ENCODE measurements around the gene HCFC1. TPM values are rescaled to one million over a fixed set of nuclear protein-coding genes. Genes with fewer than 3 reads are reported as not detected.

HCFC1 gene
- total and polyA plus RNA-seq, 9 of the 15 experiments (the other 6 are each of a cell fraction or from before 2014, with no cell fraction given) = 2.8 to 133 (median 17.1) TPM

DNA sequence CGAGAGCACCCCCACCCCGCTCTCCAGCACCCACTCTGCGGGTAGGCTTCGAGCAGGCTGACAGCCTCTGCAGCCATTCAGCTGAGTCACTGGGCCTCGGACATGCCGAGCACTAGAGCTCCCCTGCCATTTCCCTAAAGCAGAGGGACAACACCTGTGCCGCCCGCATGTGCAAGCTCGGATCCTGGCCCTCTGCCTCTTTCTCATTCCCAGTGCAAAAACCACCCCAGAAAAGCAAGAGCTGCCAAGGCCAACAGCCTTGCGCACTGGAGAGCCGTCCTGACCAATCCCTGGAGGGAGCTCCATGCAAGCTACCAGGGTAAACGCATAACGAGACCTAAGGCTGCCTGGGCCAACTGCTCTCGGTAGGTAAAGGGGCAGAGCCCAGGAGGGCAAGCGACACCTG is 5.3 kb downstream of the HCFC1 start (continued):
- TF ChIP-seq MYBL2 (IDR thresholded peaks at IDR 0.05; ENCODE audit: low read depth) (no peak), MYBL2 (CRISPR knock-in tag; IDR thresholded peaks at IDR 0.05; ENCODE audit: borderline replicate concordance) (no peak), POLR2H (tag; IDR thresholded peaks at IDR 0.05; ENCODE audit: low read depth) (no peak), ZNF41 (CRISPR knock-in tag; conservative IDR thresholded peaks at IDR 0.05) (no peak), ATF1 (CRISPR knock-in tag; IDR thresholded peaks at IDR 0.05) (no peak), ATF1 (tag; IDR thresholded peaks at IDR 0.05) (no peak), RBFOX2 (IDR thresholded peaks at IDR 0.05; ENCODE audit: low read depth, low read length) (peak; percentile 51; the same call in 1 of the 2 replicates), FOS (IDR thresholded peaks at IDR 0.05; ENCODE audit: extremely low read depth, insufficient read length) (no peak), ZFPM2 (CRISPR knock-in tag; IDR thresholded peaks at IDR 0.05) (no peak), HSF4 (CRISPR knock-in tag; IDR thresholded peaks at IDR 0.05; ENCODE audit: borderline replicate concordance) (no peak), C11orf30 (IDR thresholded peaks at IDR 0.05; ENCODE audit: low read depth) (peak; percentile 59; the same call in 1 of the 2 replicates), HNRNPK (IDR thresholded peaks at IDR 0.05; ENCODE audit: low read depth, low read length, poor library complexity, severe bottlenecking) (no peak), ZNF184 (CRISPR knock-in tag; IDR thresholded peaks at IDR 0.05) (no peak), ZNF586 (CRISPR knock-in tag; conservative IDR thresholded peaks at IDR 0.05) (no peak), SMARCE1 (IDR thresholded peaks at IDR 0.05) (no peak), ZNF212 (CRISPR knock-in tag; IDR thresholded peaks at IDR 0.05) (no peak)
- TF ChIP-seq, protein P1, sequence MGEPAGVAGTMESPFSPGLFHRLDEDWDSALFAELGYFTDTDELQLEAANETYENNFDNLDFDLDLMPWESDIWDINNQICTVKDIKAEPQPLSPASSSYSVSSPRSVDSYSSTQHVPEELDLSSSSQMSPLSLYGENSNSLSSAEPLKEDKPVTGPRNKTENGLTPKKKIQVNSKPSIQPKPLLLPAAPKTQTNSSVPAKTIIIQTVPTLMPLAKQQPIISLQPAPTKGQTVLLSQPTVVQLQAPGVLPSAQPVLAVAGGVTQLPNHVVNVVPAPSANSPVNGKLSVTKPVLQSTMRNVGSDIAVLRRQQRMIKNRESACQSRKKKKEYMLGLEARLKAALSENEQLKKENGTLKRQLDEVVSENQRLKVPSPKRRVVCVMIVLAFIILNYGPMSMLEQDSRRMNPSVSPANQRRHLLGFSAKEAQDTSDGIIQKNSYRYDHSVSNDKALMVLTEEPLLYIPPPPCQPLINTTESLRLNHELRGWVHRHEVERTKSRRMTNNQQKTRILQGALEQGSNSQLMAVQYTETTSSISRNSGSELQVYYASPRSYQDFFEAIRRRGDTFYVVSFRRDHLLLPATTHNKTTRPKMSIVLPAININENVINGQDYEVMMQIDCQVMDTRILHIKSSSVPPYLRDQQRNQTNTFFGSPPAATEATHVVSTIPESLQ (CRISPR knock-in tag; IDR thresholded peaks at IDR 0.05) = no peak
- TF ChIP-seq, protein P2, sequence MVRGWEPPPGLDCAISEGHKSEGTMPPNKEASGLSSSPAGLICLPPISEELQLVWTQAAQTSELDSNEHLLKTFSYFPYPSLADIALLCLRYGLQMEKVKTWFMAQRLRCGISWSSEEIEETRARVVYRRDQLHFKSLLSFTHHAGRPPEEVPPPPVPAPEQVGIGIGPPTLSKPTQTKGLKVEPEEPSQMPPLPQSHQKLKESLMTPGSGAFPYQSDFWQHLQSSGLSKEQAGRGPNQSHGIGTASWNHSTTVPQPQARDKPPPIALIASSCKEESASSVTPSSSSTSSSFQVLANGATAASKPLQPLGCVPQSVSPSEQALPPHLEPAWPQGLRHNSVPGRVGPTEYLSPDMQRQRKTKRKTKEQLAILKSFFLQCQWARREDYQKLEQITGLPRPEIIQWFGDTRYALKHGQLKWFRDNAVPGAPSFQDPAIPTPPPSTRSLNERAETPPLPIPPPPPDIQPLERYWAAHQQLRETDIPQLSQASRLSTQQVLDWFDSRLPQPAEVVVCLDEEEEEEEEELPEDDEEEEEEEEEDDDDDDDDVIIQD (CRISPR knock-in tag; IDR thresholded peaks at IDR 0.05) = no peak
- TF ChIP-seq, protein P3, sequence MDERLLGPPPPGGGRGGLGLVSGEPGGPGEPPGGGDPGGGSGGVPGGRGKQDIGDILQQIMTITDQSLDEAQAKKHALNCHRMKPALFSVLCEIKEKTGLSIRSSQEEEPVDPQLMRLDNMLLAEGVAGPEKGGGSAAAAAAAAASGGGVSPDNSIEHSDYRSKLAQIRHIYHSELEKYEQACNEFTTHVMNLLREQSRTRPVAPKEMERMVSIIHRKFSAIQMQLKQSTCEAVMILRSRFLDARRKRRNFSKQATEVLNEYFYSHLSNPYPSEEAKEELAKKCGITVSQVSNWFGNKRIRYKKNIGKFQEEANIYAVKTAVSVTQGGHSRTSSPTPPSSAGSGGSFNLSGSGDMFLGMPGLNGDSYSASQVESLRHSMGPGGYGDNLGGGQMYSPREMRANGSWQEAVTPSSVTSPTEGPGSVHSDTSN (CRISPR knock-in tag; IDR thresholded peaks at IDR 0.05; ENCODE audit: low read depth) = no peak
- TF ChIP-seq, protein P3 (tag; conservative IDR thresholded peaks at IDR 0.05; ENCODE audit: low read depth) = no peak
